Vagina (tissue), 2 donors: ENCODE measurements around the gene DOCK7.

Experiments used
- CTCF ChIP-seq, 3 experiments: fragments of 450-650 bp in 2 of 3; fragments of 200-600 bp in 1 of 3; sonication (generic) in 1 of 3; IDR thresholded peaks; one replicate each; pipeline ENCODE4 v1.5.1; 2017 to 2019; ENCODE audit warnings: antibody characterized with exemption in 3 of 3, mild to moderate bottlenecking in 2 of 3, moderate library complexity in 2 of 3
- POLR2A ChIP-seq, 2 donors: fragments of 450-650 bp; IDR thresholded peaks; one replicate each; pipeline ENCODE4 v1.6.1; 2017; ENCODE audit warnings: antibody characterized with exemption in 2 of 2, mild to moderate bottlenecking in 2 of 2, moderate library complexity in 2 of 2

GRCh38 chr1:62425041-62425440 is 263.1 kb downstream of the DOCK7 start:
- TF ChIP-seq CTCF (IDR thresholded peaks at IDR 0.05), result no peak
- no peak for TF ChIP-seq POLR2A (IDR thresholded peaks at IDR 0.05)
